HepG2 (cell line): Measurements from ENCODE around the gene LRRC73. TPM values are rescaled to one million over a fixed set of nuclear protein-coding genes. Genes with fewer than 3 reads are reported as not detected.

ENCODE experiments used
- ATAC-seq: fragments of 200-7000 bp; cut with Tn5 transposase; 3 replicates; pipeline ENCODE4 v1.9.1; 2020; ENCODE audit warnings: mild to moderate bottlenecking, moderate library complexity
- BruUV-seq: library from RNA; stranded (reverse); fragments of 400-500 nt; replicated peaks from 2 replicates; lab custom pipeline; 2021; lab: Mats Ljungman, UMichigan
- CTCF ChIA-PET: fragments of 300-600 bp; formaldehyde crosslinking; extraction: SDS; loops from one replicate; lab custom pipeline; 2021; ENCODE audit warnings: low total read pairs, inconsistent platforms, low intra/inter-chr PET ratio; lab: Yijun Ruan, JAX
- POLR2A ChIA-PET: fragments of 350-600 bp; sonication (Branson Sonifier 250); formaldehyde crosslinking; loops from one replicate; lab custom pipeline; 2020; ENCODE audit warnings: antibody characterized with exemption, inconsistent platforms; lab: Yijun Ruan, JAX
- DNase-seq: peaks from one replicate; pipeline ENCODE4 v3.0.0-alpha.2; 2015; ENCODE audit warnings: low spot score
- FAIRE-seq: peaks from 3 replicates; lab custom pipeline; 2011; peaks lifted over from hg19 to GRCh38; lab: Jason Lieb, UNC
- H2AFZ ChIP-seq: one replicate; pipeline ENCODE4 v1.6.1; 2011; ENCODE audit warnings: low read length, inconsistent platforms
- H3K27ac ChIP-seq: fragments of 300-600 bp; 3 replicates; pipeline ENCODE4 v1.8.0; 2011; ENCODE audit warnings: mixed run types, mild to moderate bottlenecking, mixed read lengths, low read length, inconsistent platforms; ENCODE audit not compliant: insufficient read depth; ENCODE audit errors: extremely low read length
- H3K27me3 ChIP-seq, 2 experiments: fragments of 200-600 bp in 1 of 2; 2 replicates in 1 of 2; 3 replicates in 1 of 2; pipeline versions ENCODE4 v1.6.0 to v1.8.0; 2011; ENCODE audit warnings: low read length in 2 of 2, mild to moderate bottlenecking in 2 of 2, moderate library complexity in 2 of 2, inconsistent platforms in 1 of 2; ENCODE audit not compliant: insufficient read depth in 2 of 2, control insufficient read depth in 1 of 2
- H3K36me3 ChIP-seq, 2 experiments: fragments of 200-600 bp in 1 of 2; replicated peaks in 1 of 2; 2 replicates in 1 of 2; 3 replicates in 1 of 2; pipeline versions ENCODE4 v1.5.1 to v1.8.0; 2011; ENCODE audit warnings: low read length in 2 of 2, inconsistent platforms in 1 of 2; ENCODE audit not compliant: insufficient read depth in 2 of 2, control insufficient read depth in 1 of 2
- H3K4me1 ChIP-seq: 2 replicates; pipeline ENCODE4 v1.5.1; 2012; ENCODE audit warnings: low read length, inconsistent platforms; ENCODE audit not compliant: insufficient read depth
- H3K4me2 ChIP-seq: 2 replicates; pipeline ENCODE4 v1.6.0; 2011; ENCODE audit warnings: low read depth, low read length, inconsistent platforms
- H3K4me3 ChIP-seq, 3 experiments: fragments of 200-600 bp in 1 of 3; sonication (generic), shearing (Covaris generic) in 1 of 3; replicated peaks in 1 of 3; 2 replicates each; pipeline ENCODE4 v1.5.1; 2011 to 2016; ENCODE audit warnings: low read length in 3 of 3, inconsistent platforms in 2 of 3, low read depth in 2 of 3, mild to moderate bottlenecking in 2 of 3, control low read depth in 1 of 3, mixed read lengths in 1 of 3; ENCODE audit not compliant: insufficient read depth in 1 of 3
- H3K79me2 ChIP-seq: one replicate; pipeline ENCODE4 v1.6.1; 2011; ENCODE audit warnings: low read length, inconsistent platforms; ENCODE audit not compliant: insufficient read depth
- H3K9ac ChIP-seq: 2 replicates; pipeline ENCODE4 v1.6.0; 2011; ENCODE audit warnings: mild to moderate bottlenecking, low read depth, low read length, inconsistent platforms; ENCODE audit not compliant: insufficient read depth
- H3K9me3 ChIP-seq: 2 replicates; pipeline ENCODE4 v1.5.1; 2012; ENCODE audit warnings: mild to moderate bottlenecking, low read length
- H4K20me1 ChIP-seq: 2 replicates; pipeline ENCODE4 v1.6.0; 2011; ENCODE audit warnings: inconsistent platforms, mild to moderate bottlenecking, low read length, moderate library complexity; ENCODE audit not compliant: insufficient read depth
- CREB3 ChIP-seq: sonication (generic); formaldehyde crosslinking; IDR thresholded peaks from 2 replicates; pipeline ENCODE4 v1.5.0; 2020; ENCODE audit warnings: missing genetic modification reagents
- GMEB1 ChIP-seq: sonication (generic); formaldehyde crosslinking; IDR thresholded peaks from 2 replicates; pipeline ENCODE4 v1.5.1; 2020; ENCODE audit warnings: missing genetic modification reagents, mild to moderate bottlenecking, borderline replicate concordance
- IKZF4 ChIP-seq: sonication (generic); formaldehyde crosslinking; IDR thresholded peaks from 2 replicates; pipeline ENCODE4 v1.5.1; 2020; ENCODE audit warnings: borderline replicate concordance, mild to moderate bottlenecking, low read depth, missing genetic modification reagents; ENCODE audit errors: not compliant biosample characterization
- TEAD3 ChIP-seq: optimal IDR thresholded peaks from 2 replicates; pipeline ENCODE3; 2016; ENCODE audit warnings: borderline replicate concordance
- TRIM22 ChIP-seq: fragments of 450-650 bp; IDR thresholded peaks from 2 replicates; pipeline ENCODE4 v1.6.1; 2017
- ZNF292 ChIP-seq: sonication (generic); formaldehyde crosslinking; IDR thresholded peaks from 2 replicates; pipeline ENCODE4 v1.8.1; 2022; ENCODE audit warnings: mild to moderate bottlenecking, low read depth, missing genetic modification reagents, borderline replicate concordance
- ZNF530 ChIP-seq: sonication (generic); formaldehyde crosslinking; IDR thresholded peaks from 2 replicates; pipeline ENCODE4 v1.5.0; 2020; ENCODE audit warnings: low read depth, mild to moderate bottlenecking, missing genetic modification reagents
- ZNF660 ChIP-seq: sonication (generic); formaldehyde crosslinking; IDR thresholded peaks from 2 replicates; pipeline ENCODE4 v1.5.1; 2020; ENCODE audit warnings: mild to moderate bottlenecking, low read depth, missing genetic modification reagents, borderline replicate concordance
- WGBS: methylation state at CpG from one replicate; pipeline ENCODE4 v1.1.6; 2017; ENCODE audit warnings: low lambda C conversion rate; 5-methylcytosine and 5-hydroxymethylcytosine counted together
- in situ Hi-C: cut with HindIII; loops from 2 replicates; pipeline ENCODE4 v1.10.0; 2017; ENCODE audit warnings: low pct_unique_long_range_greater_than_20kb; ENCODE audit not compliant: extremely low pct_ligation_motif_present
- intact Hi-C: fragments of 100-400 bp; cut with micrococcal nuclease; formaldehyde crosslinking; loops from one replicate; pipeline ENCODE4 v1.10.0; 2022; ENCODE audit not compliant: unreplicated experiment
- polyA plus RNA-seq, 8 experiments: library from polyadenylated mRNA; depleted of rRNA in 3 of 8; stranded (reverse) in 7 of 8; unstranded in 1 of 8; fragments of >200 nt; fragmentation: Illumina TruSeq in 4 of 8; extraction: Trizol in 4 of 8; gene quantifications; 2 replicates each; pipeline versions ENCODE4 v1.2.1 to v1.2.3, GENCODE V29; 2011 to 2016; ENCODE audit warnings: low read depth in 4 of 8, missing spikeins in 1 of 8, mixed read lengths in 1 of 8; ENCODE audit not compliant: insufficient read depth in 1 of 8
- total RNA-seq, 5 experiments: library from RNA; depleted of rRNA; stranded (reverse); fragments of >200 nt; fragmentation: Illumina TruSeq; extraction: Trizol; gene quantifications; 2 replicates each; pipeline ENCODE4 v1.2.3, GENCODE V29; 2016; ENCODE audit warnings: low read depth in 1 of 5

LRRC73 gene
- total and polyA plus RNA-seq, 2 of the 13 experiments (the other 11 are each of a cell fraction or from before 2014, with no cell fraction given), result 0.11 to 0.12 TPM

DNA sequence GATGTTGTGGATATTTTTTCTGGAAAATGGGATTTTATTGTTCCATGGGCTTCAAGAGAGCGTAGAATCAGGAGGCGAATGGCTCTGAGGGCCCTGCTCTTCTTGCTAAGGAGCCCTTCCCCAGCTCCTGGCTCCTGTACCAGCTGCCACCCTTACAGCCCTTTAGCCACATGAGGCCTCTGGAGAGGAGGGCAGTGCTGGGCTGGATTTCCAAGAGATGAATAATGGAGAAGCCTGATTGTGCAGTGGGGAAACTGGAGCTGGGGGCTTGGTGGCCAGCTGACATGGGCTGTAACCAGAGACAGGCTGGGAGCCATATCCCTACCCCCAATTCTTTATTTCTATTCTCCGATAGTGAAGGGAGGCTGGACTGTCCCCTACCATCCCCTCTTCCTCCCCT, 9.2 kb downstream of the LRRC73 start:
- no peak overlapping the region for H2AFZ ChIP-seq
- ATAC-seq (no peak), DNase-seq (no peak), FAIRE-seq (no peak)
- H3K4me1 ChIP-seq, result peaks cover 26% of the 10 kb centered on the region
- H3K4me3 ChIP-seq, result no peak overlapping the region
- no peaks in the 10 kb centered on the region for H3K9me3 ChIP-seq
- H3K27me3 ChIP-seq, result no peaks in the 10 kb centered on the region
- ChIA-PET POLR2A (interaction anchor here (1.2 kb wide), 1 partner anchor 10 kb away, joined by 3 read pairs; no protein-coding TSS in a partner anchor), CTCF (no interaction called here)
- no peak overlapping the region for H3K9ac ChIP-seq
- 97% methylated on average over 3 of the region's 3 CpGs for WGBS
- intact Hi-C loops, result no loop called here
- no TSS peak for BruUV-seq
- no peak overlapping the region for H3K27ac ChIP-seq
- in situ Hi-C loops, result no loop called here
- H3K4me2 ChIP-seq, result no peak overlapping the region
- H3K79me2 ChIP-seq, result no peaks in the 10 kb centered on the region
- no peak for TF ChIP-seq TRIM22
- TF ChIP-seq ZNF530 (CRISPR knock-in tag), result no peak
- TF ChIP-seq IKZF4 (CRISPR knock-in tag), result no peak
- H3K36me3 ChIP-seq, result peaks cover 50 to 66% of the 10 kb centered on the region in 2 experiments
- no peaks in the 10 kb centered on the region for H4K20me1 ChIP-seq

DNA sequence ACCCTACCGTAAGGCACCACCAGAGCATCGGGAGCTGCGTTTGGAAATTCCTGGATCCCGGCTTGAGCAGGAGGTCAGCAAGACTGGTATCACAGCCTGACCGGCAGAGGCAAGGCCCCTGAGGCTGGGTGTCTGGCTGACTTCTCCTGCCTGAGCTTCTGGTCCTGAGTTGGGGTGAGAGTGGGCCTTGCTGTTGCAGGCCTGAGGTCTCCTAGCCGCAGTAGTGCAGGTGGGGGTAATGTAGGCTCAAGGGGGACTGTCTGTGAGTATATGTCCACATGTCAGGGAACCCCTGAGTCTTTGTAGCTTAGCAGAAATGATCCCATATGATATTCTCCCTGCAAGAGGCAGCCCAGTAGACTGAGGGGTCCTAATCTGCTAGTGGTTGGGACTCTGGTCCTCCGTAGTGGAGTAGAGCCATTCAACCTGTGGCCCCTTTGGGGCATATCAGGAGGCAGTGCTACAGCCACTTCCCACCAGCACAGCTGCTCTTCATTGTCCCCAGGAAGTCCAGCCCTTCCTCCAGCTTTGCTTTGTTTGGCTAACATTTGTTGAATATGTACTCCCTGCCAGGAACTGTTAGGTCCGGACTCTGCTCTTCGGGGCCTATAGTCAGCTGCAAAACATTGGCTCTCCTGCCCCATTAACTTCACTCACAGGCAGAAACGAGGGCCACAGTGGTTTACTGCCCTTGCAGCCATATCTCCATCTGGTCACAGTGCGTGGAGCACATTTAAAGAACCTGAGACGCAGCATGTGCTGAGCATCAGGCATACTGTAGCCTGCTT, 10.9 kb downstream of the LRRC73 start:
- ChIA-PET CTCF (no interaction called here), POLR2A (interaction anchor here (0.5 to 2.0 kb wide), 4 partner anchors 8 to 43 kb away, joined by 3 to 9 read pairs (median 4); partner anchors contain the start of gene LRRC73)
- DNase-seq (peak; percentile 75), FAIRE-seq (peak; percentile 83), ATAC-seq (peak; percentile 59)
- Histone ChIP-seq H4K20me1 (no peaks in the 10 kb centered on the region), H2AFZ (no peak overlapping the region), H3K79me2 (peaks cover 11% of the 10 kb centered on the region), H3K4me3 (no peak overlapping the region; a peak in 1 of 6 replicates), H3K27ac (peak overlapping the region; percentile 60), H3K27me3 (no peaks in the 10 kb centered on the region), H3K4me2 (peak overlapping the region; percentile 14), H3K4me1 (peaks cover 22% of the 10 kb centered on the region), H3K9ac (no peak overlapping the region), H3K9me3 (no peaks in the 10 kb centered on the region), H3K36me3 (peaks cover 43 to 61% of the 10 kb centered on the region in 2 experiments)
- in situ Hi-C loops, result loop anchor here (5.0 kb wide), 1 partner anchor 237 kb away; no protein-coding TSS in a partner anchor
- BruUV-seq, result no TSS peak
- 66% methylated on average over 10 of the region's 12 CpGs for WGBS
- intact Hi-C loops, result loop anchor here (5.0 to 10.0 kb wide), 2 partner anchors 64 to 132 kb away; partner anchors contain the start of gene ZNF318
- no peak for TF ChIP-seq CREB3 (CRISPR knock-in tag)
- TF ChIP-seq ZNF292, result peak; percentile 64; the same call in 1 of the 2 replicates
- peak; percentile 7 for TF ChIP-seq TEAD3
- peak; percentile 31; the same call in 1 of the 2 replicates for TF ChIP-seq GMEB1
- no peak for TF ChIP-seq ZNF660 (CRISPR knock-in tag)
